HEK293T (cell line): ENCODE measurements around the gene IGF1R.

ENCODE experiments used
- ARNT ChIP-seq: fragments of 450-650 bp; IDR thresholded peaks from 2 replicates; pipeline ENCODE4 v1.6.1; 2017; ENCODE audit warnings: mild to moderate bottlenecking
- BHLHE40 ChIP-seq: fragments of 450-650 bp; IDR thresholded peaks from 2 replicates; pipeline ENCODE4 v1.6.1; 2016; ENCODE audit warnings: mild to moderate bottlenecking, moderate library complexity, borderline replicate concordance
- ELF4 ChIP-seq: fragments of 450-650 bp; IDR thresholded peaks from 2 replicates; pipeline ENCODE4 v1.6.1; 2017; ENCODE audit warnings: antibody characterized with exemption
- FOXA1 ChIP-seq: fragments of 450-650 bp; IDR thresholded peaks from 2 replicates; pipeline ENCODE4 v1.6.1; 2016; ENCODE audit warnings: mild to moderate bottlenecking
- FOXK2 ChIP-seq: fragments of 450-650 bp; IDR thresholded peaks from 2 replicates; pipeline ENCODE4 v1.6.1; 2016; ENCODE audit warnings: mild to moderate bottlenecking
- FOXM1 ChIP-seq: fragments of 450-650 bp; IDR thresholded peaks from 2 replicates; pipeline ENCODE4 v1.6.1; 2017; ENCODE audit warnings: mild to moderate bottlenecking, borderline replicate concordance
- HDGF ChIP-seq: fragments of 450-650 bp; IDR thresholded peaks from 2 replicates; pipeline ENCODE4 v1.6.1; 2017; ENCODE audit warnings: antibody characterized with exemption, borderline replicate concordance
- LEF1 ChIP-seq: fragments of 450-650 bp; IDR thresholded peaks from 2 replicates; pipeline ENCODE4 v1.6.1; 2017; ENCODE audit warnings: mild to moderate bottlenecking, borderline replicate concordance
- NFRKB ChIP-seq: fragments of 450-650 bp; IDR thresholded peaks from 2 replicates; pipeline ENCODE4 v1.6.1; 2016; ENCODE audit warnings: mild to moderate bottlenecking, moderate library complexity
- SP1 ChIP-seq: fragments of 450-650 bp; IDR thresholded peaks from 2 replicates; pipeline ENCODE4 v1.6.1; 2017
- SUZ12 ChIP-seq: fragments of 450-650 bp; IDR thresholded peaks from 2 replicates; pipeline ENCODE4 v1.6.1; 2016; ENCODE audit warnings: mild to moderate bottlenecking
- TARDBP ChIP-seq: fragments of 450-650 bp; IDR thresholded peaks from 2 replicates; pipeline ENCODE4 v1.6.1; 2016
- ZNF384 ChIP-seq: fragments of 450-650 bp; IDR thresholded peaks from 2 replicates; pipeline ENCODE4 v1.6.1; 2016

- TF ChIP-seq TARDBP (no peak), FOXM1 (no peak), ELF4 (no peak), FOXK2 (no peak), BHLHE40 (no peak), FOXA1 (no peak), NFRKB (no peak), ZNF384 (no peak), ARNT (no peak), SUZ12 (no peak), SP1 (no peak), HDGF (no peak), LEF1 (no peak)
Observed at GRCh38 chr15:98815207-98815606, 166.9 kb downstream of the IGF1R start.
